NCI-H524 (cell line): Measurements from ENCODE around the gene STAC.

Experiments
- DNase-seq, 2 experiments: peaks; one replicate each; lab custom pipeline; 2025; lab: John Stamatoyannopoulos, UW

The STAC gene

GRCh38 chr3:36591959-36592358 lies 211.7 kb downstream of the STAC start:
- DNase-seq: no peak

- no peak for DNase-seq
Measured at GRCh38 chr3:36595511-36595910, 215.2 kb downstream of the STAC start.

- no peak for DNase-seq
Measured at GRCh38 chr3:36596419-36596818, 216.1 kb downstream of the STAC start.

- DNase-seq: no peak
Measured at GRCh38 chr3:36597422-36597821, 217.1 kb downstream of the STAC start.
